ENCODE measurements around the gene EPHA5. TPM values are rescaled to one million over a fixed set of nuclear protein-coding genes. Genes with fewer than 3 reads are reported as not detected.
"Not testable (repeated sequence)": the region's sequence is repeated elsewhere in the genome, so short reads cannot be mapped to it uniquely, and the experiment has no call there.

The EPHA5 gene
- total and polyA plus RNA-seq, 8 donors, result 0.08 to 1.8 (median 0.51) TPM; not detected in 2

DNA sequence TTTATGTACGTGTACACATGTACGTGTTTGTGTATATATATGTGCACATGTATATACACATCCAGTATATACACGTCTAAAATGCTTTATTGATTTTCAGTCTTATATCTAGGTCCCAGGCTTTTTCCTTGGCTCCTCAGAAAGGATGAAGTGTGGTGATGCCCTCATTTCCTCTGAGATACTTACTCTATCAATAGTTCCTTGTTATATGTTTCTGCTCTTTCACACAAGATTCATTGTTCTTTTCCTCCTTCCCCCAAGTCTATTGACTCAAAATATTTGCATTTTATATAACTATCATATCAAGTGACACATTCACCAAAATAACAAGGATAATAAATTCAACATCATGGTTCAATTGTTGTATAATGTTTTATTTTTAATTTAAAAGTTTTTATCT, 359.2 kb downstream of the EPHA5 start:
- WGBS, 5 donors, result 74 to 89% (median 80%) methylated on average over 3 of the region's 3 CpGs
- no peaks in the 10 kb centered on the region for H3K36me3 ChIP-seq
- no peaks in the 10 kb centered on the region for H3K4me1 ChIP-seq
- no peaks in the 10 kb centered on the region for H3K9me3 ChIP-seq
- H3K4me3 ChIP-seq, result no peak overlapping the region
- intact Hi-C loops (cut with DNase I; ENCODE audit: low total_unique reads), result no loop called here
- DNase-seq, result no peak
- no peak overlapping the region for H3K27ac ChIP-seq
- TF ChIP-seq POLR2AphosphoS5 (IDR thresholded peaks at IDR 0.05) (no peak), POLR2A (IDR thresholded peaks at IDR 0.05) (no peak), EP300 (IDR thresholded peaks at IDR 0.05) (no peak)
- no peaks in the 10 kb centered on the region for H3K27me3 ChIP-seq

DNA sequence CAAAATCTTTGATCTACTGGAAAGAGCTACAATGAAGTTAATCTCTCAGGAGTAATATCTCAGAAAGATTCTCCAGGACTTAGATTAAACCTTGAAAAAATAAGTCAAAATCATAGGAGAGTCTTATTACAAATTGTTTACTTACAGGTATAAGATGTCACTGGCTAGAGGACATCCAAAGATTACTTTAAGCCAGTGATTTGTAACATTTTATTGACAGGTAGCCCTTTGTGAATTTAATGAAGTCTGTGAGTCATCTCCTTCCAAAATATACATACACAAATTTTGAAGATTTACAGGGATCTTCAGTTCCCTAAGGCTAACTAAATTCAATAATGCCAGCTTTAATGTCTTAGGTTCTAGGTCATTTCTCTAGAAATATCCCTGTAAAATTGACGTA, 359.7 kb downstream of the EPHA5 start:
- TF ChIP-seq POLR2A (IDR thresholded peaks at IDR 0.05) (no peak), EP300 (IDR thresholded peaks at IDR 0.05) (no peak), POLR2AphosphoS5 (IDR thresholded peaks at IDR 0.05) (no peak)
- TF ChIP-seq, protein P1, sequence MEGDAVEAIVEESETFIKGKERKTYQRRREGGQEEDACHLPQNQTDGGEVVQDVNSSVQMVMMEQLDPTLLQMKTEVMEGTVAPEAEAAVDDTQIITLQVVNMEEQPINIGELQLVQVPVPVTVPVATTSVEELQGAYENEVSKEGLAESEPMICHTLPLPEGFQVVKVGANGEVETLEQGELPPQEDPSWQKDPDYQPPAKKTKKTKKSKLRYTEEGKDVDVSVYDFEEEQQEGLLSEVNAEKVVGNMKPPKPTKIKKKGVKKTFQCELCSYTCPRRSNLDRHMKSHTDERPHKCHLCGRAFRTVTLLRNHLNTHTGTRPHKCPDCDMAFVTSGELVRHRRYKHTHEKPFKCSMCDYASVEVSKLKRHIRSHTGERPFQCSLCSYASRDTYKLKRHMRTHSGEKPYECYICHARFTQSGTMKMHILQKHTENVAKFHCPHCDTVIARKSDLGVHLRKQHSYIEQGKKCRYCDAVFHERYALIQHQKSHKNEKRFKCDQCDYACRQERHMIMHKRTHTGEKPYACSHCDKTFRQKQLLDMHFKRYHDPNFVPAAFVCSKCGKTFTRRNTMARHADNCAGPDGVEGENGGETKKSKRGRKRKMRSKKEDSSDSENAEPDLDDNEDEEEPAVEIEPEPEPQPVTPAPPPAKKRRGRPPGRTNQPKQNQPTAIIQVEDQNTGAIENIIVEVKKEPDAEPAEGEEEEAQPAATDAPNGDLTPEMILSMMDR (IDR thresholded peaks at IDR 0.05), result no peak
- Histone ChIP-seq H3K27ac (no peak overlapping the region), H3K4me1 (no peaks in the 10 kb centered on the region), H3K36me3 (no peaks in the 10 kb centered on the region), H3K27me3 (no peaks in the 10 kb centered on the region), H3K4me3 (no peak overlapping the region), H3K9me3 (no peaks in the 10 kb centered on the region)
- WGBS, 5 donors, result 88 to 94% (median 90%) methylated on average over 1 of the region's 1 CpG
- no peak for DNase-seq
- intact Hi-C loops (cut with DNase I; ENCODE audit: low total_unique reads), result no loop called here

DNA sequence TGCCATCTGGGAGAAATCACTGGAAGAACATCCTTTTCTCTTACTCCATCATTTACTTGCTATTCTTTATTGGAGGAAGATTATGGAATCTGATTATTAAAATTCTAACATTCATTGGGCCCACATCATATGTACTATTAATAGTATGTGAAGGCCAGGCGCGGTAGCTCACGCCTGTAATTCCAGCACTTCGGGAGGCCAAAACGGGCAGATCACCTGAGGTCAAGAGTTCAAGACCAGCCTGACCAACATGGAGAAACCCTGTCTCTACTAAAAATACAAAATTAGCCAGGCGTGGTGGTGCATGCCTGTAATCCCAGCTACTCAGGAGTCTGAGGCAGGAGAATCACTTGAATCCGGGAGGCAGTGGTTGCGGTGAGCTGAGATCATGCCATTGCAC, 361.7 kb downstream of the EPHA5 start:
- H3K4me1 ChIP-seq; H3K9me3 ChIP-seq; DNase-seq; H3K4me3 ChIP-seq; H3K27me3 ChIP-seq; H3K27ac ChIP-seq; intact Hi-C loops (cut with DNase I; ENCODE audit: low total_unique reads); H3K36me3 ChIP-seq: not testable (repeated sequence)
- 85 to 95% (median 93%) methylated on average over 8 of the region's 8 CpGs for WGBS, 5 donors

DNA sequence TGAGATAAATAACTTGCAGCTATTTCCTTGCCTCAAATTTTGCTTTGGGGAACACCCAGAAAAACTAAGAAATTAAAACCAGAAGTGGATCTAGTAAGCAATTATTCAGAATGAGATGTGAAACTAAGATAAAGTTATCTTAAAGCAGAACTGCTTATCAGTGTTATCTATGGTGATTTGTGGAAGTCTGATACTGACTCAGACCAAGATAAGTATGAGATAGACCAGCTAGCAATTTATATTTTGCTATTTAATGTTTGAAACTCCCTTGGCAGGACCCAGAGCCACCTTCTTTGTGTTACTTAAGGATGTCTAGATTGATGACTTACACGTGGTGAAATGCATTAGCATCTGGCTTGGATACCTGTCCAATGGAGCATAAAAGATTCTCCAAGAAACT, 368.1 kb downstream of the EPHA5 start:
- WGBS, 5 donors, result 11 to 26% (median 13%) methylated on average over 1 of the region's 1 CpG
- Histone ChIP-seq H3K4me3 (no peak overlapping the region), H3K4me1 (no peaks in the 10 kb centered on the region), H3K27me3 (no peaks in the 10 kb centered on the region), H3K36me3 (no peaks in the 10 kb centered on the region), H3K9me3 (no peaks in the 10 kb centered on the region), H3K27ac (no peak overlapping the region)
- TF ChIP-seq, protein P1 (IDR thresholded peaks at IDR 0.05), result no peak
- TF ChIP-seq POLR2A (IDR thresholded peaks at IDR 0.05) (no peak), EP300 (IDR thresholded peaks at IDR 0.05) (no peak), POLR2AphosphoS5 (IDR thresholded peaks at IDR 0.05) (no peak)
- no peak for DNase-seq
- intact Hi-C loops (cut with DNase I; ENCODE audit: low total_unique reads), result no loop called here

DNA sequence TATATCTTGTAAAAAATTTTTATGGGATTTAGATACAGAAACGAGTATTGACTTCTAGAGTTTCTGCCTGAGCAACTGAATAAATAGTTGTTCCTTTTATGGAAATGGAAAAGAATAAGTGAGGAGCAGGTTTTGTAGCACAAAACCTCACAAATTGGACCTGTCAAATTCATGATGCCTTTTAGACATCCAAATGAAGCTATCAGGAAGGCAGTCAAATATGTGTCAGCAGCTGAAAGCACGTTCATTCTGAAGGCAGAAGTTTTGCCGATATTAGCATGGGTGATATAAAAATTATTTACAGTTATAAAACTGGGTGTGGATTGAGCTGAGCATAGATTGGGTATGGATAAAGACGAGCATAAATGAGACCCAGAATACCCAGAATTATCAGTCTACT, 374.0 kb downstream of the EPHA5 start:
- TF ChIP-seq POLR2A (IDR thresholded peaks at IDR 0.05) (no peak), POLR2AphosphoS5 (IDR thresholded peaks at IDR 0.05) (no peak), EP300 (IDR thresholded peaks at IDR 0.05) (no peak)
- TF ChIP-seq, protein P1 (IDR thresholded peaks at IDR 0.05), result no peak
- Histone ChIP-seq H3K4me1 (no peaks in the 10 kb centered on the region), H3K9me3 (no peaks in the 10 kb centered on the region), H3K27me3 (no peaks in the 10 kb centered on the region), H3K36me3 (no peaks in the 10 kb centered on the region), H3K27ac (no peak overlapping the region), H3K4me3 (no peak overlapping the region)
- no peak for DNase-seq
- intact Hi-C loops (cut with DNase I; ENCODE audit: low total_unique reads), result no loop called here
- WGBS, 5 donors, result 70 to 76% (median 71%) methylated on average over 4 of the region's 4 CpGs
